ENCODE results near the gene RDH13.

RDH13 gene

DNA sequence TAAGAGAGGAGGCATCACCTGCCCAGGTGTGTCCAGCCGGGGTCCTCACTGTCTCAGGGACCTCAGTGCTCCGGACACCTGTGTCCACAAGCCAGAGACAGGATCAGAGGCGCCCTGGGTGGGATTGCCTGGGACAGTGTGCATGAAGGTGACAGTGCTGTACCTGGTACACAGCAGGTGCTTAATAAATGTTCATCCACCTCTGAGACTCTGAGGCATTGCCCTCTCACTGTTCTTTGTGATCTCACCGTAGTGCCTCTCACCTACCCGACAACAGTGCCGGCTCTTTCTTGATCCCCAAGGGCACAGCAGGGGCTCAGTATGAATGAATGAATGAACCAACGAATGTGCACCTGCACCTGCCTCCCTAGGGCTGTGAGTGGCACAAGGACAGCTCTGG lies 9.2 kb downstream of the RDH13 start:
- TF ChIP-seq EGR1 (IDR thresholded peaks at IDR 0.05) (no peak), TCF12 (IDR thresholded peaks at IDR 0.05; ENCODE audit: low read depth) (no peak), YY1 (IDR thresholded peaks at IDR 0.05; ENCODE audit: low read depth) (no peak), CEBPB (IDR thresholded peaks at IDR 0.05) (no peak), CREB1 (IDR thresholded peaks at IDR 0.05; ENCODE audit: low read depth) (no peak), EP300 (IDR thresholded peaks at IDR 0.05; ENCODE audit: borderline replicate concordance) (no peak), TAF1 (IDR thresholded peaks at IDR 0.05; ENCODE audit: low read depth) (no peak), FOXM1 (IDR thresholded peaks at IDR 0.05; ENCODE audit: borderline replicate concordance, low read depth) (no peak), NFIC (IDR thresholded peaks at IDR 0.05) (no peak), MAX (IDR thresholded peaks at IDR 0.05) (no peak), USF1 (IDR thresholded peaks at IDR 0.05) (no peak), TEAD4 (IDR thresholded peaks at IDR 0.05) (no peak), ZBTB7A (IDR thresholded peaks at IDR 0.05; ENCODE audit: low read depth) (no peak), RAD21 (IDR thresholded peaks at IDR 0.05; ENCODE audit: low read depth) (no peak)
- TF ChIP-seq, protein P1, sequence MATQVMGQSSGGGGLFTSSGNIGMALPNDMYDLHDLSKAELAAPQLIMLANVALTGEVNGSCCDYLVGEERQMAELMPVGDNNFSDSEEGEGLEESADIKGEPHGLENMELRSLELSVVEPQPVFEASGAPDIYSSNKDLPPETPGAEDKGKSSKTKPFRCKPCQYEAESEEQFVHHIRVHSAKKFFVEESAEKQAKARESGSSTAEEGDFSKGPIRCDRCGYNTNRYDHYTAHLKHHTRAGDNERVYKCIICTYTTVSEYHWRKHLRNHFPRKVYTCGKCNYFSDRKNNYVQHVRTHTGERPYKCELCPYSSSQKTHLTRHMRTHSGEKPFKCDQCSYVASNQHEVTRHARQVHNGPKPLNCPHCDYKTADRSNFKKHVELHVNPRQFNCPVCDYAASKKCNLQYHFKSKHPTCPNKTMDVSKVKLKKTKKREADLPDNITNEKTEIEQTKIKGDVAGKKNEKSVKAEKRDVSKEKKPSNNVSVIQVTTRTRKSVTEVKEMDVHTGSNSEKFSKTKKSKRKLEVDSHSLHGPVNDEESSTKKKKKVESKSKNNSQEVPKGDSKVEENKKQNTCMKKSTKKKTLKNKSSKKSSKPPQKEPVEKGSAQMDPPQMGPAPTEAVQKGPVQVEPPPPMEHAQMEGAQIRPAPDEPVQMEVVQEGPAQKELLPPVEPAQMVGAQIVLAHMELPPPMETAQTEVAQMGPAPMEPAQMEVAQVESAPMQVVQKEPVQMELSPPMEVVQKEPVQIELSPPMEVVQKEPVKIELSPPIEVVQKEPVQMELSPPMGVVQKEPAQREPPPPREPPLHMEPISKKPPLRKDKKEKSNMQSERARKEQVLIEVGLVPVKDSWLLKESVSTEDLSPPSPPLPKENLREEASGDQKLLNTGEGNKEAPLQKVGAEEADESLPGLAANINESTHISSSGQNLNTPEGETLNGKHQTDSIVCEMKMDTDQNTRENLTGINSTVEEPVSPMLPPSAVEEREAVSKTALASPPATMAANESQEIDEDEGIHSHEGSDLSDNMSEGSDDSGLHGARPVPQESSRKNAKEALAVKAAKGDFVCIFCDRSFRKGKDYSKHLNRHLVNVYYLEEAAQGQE (IDR thresholded peaks at IDR 0.05; ENCODE audit: low read depth), result no peak

GRCh38 chr19:55050749-55051532 lies 12.0 kb downstream of the RDH13 start:
- TF ChIP-seq TAF1 (IDR thresholded peaks at IDR 0.05; ENCODE audit: low read depth) (no peak), USF1 (IDR thresholded peaks at IDR 0.05) (no peak), TEAD4 (IDR thresholded peaks at IDR 0.05) (no peak), TCF12 (IDR thresholded peaks at IDR 0.05; ENCODE audit: low read depth) (no peak), YY1 (IDR thresholded peaks at IDR 0.05; ENCODE audit: low read depth) (no peak), EP300 (IDR thresholded peaks at IDR 0.05; ENCODE audit: borderline replicate concordance) (no peak), FOXM1 (IDR thresholded peaks at IDR 0.05; ENCODE audit: borderline replicate concordance, low read depth) (no peak), NFIC (IDR thresholded peaks at IDR 0.05) (no peak), CREB1 (IDR thresholded peaks at IDR 0.05; ENCODE audit: low read depth) (no peak), MAX (IDR thresholded peaks at IDR 0.05) (no peak), RAD21 (IDR thresholded peaks at IDR 0.05; ENCODE audit: low read depth) (no peak), CEBPB (IDR thresholded peaks at IDR 0.05) (no peak), EGR1 (IDR thresholded peaks at IDR 0.05) (no peak), ZBTB7A (IDR thresholded peaks at IDR 0.05; ENCODE audit: low read depth) (no peak)
- TF ChIP-seq, protein P1 (IDR thresholded peaks at IDR 0.05; ENCODE audit: low read depth), result no peak

DNA sequence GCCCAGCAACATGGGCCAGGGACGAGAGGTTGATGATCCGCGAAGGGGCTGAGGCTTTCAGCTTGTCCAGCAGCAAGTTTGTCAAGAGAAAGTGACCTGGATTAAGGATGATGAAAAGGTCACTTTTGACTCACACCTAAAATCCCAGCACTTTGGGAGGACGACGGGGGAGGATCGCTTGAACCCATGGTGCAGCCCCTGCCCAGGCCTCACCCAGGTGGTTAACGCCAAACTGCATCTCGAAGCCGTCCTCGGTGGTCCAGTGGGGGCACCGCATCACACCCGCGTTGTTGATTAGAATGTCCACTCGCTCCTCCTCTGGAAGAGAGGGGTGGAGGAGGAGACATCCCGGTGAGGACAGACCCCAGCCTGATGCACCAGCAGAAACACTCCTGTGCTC lies 14.5 kb downstream of the RDH13 start:
- TF ChIP-seq MAX (IDR thresholded peaks at IDR 0.05) (no peak), CEBPB (IDR thresholded peaks at IDR 0.05) (no peak), YY1 (IDR thresholded peaks at IDR 0.05; ENCODE audit: low read depth) (no peak), NFIC (IDR thresholded peaks at IDR 0.05) (no peak), USF1 (IDR thresholded peaks at IDR 0.05) (no peak), TEAD4 (IDR thresholded peaks at IDR 0.05) (no peak)

DNA sequence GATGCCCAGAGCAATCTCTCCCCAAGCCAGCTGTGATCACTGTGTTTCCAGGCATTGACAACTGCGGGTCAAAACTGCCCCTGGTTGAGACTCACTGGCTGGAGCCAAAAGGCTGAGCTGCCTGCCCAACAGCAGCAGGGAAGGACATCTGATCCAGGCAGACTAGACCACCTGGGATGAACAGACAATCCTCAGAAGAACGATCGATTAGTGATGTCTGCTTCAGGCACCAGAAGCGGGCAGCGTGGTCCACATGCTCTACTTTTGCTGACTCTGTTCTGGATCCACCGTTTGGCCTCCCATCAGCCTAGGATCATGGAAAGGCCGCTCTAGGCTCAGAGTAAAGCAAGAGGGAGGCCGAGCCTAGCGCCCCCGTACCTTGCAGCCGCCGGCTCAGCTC lies 15.0 kb downstream of the RDH13 start:
- no peak for TF ChIP-seq EGR1 (IDR thresholded peaks at IDR 0.05)
- no peak for TF ChIP-seq NFIC (IDR thresholded peaks at IDR 0.05)
- TF ChIP-seq, protein P1 (IDR thresholded peaks at IDR 0.05; ENCODE audit: low read depth), result no peak
- no peak for TF ChIP-seq CEBPB (IDR thresholded peaks at IDR 0.05)
- no peak for TF ChIP-seq CREB1 (IDR thresholded peaks at IDR 0.05; ENCODE audit: low read depth)
- TF ChIP-seq FOXM1 (IDR thresholded peaks at IDR 0.05; ENCODE audit: borderline replicate concordance, low read depth), result no peak
- no peak for TF ChIP-seq ZBTB7A (IDR thresholded peaks at IDR 0.05; ENCODE audit: low read depth)
- TF ChIP-seq TAF1 (IDR thresholded peaks at IDR 0.05; ENCODE audit: low read depth), result no peak
